ENCODE results near the gene LIN9. TPM values are rescaled to one million over a fixed set of nuclear protein-coding genes. Genes with fewer than 3 reads are reported as not detected.
A peak's percentile ranks its signal among the peaks of the same experiment; 100 is the strongest.

LIN9 gene
- total and polyA plus RNA-seq, 2 donors (not counting 3 experiments of a cell fraction or from before 2014, with no cell fraction given) = 2.5 to 7.6 TPM

DNA sequence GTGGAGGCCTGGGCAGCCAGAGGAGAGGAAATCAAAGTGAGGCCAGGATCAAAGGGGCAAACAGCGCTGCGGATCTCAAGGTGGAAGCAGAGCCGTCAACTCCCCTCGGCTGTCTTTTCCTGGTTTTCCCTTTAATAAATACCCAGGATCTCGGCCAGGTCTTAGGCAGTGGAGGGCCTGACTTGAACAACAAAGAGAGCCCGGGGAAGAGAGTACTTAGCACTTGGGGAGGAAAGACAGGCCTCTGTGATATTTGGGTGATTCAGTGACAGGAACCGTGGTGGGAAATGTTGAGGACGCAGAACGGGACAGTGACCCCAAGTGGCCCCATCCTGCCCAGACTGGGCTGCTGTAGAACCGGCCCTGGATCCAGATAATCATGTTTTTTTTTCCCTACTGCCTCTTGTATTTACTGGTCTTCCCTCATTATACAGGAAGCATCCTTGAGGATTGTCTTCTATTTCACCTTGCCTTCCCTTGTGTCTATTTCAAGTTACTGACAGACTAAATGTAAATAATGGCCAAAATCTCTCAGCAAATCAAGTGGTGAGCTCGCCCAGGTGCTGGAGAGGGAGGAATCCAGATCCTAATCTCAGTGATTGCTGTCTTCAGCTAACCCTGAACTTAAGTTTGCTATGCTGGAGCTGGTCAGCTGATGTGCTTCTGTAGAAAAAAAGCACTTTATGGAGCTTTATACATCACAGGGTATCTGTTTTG is 88.3 kb downstream of the LIN9 start:
- dilution Hi-C loops (cut with MboI; ENCODE audit: extremely low pct_ligation_motif_present, low sequenced_read_pairs) (no loop called here), intact Hi-C loops (cut with micrococcal nuclease) (no loop called here)
- no peaks in the 10 kb centered on the region for H3K36me3 ChIP-seq (ENCODE audit: control insufficient read depth in 2 of 2, extremely low read depth in 1 of 2, insufficient read depth in 2 of 2, low read length in 2 of 2)
- no peak overlapping the region for H3K4me3 ChIP-seq (replicated peaks in 1 of 3; ENCODE audit: insufficient read depth in 1 of 3, low read depth in 1 of 3, low read length in 3 of 3)
- peak overlapping the region; percentile 3 for H2AFZ ChIP-seq (ENCODE audit: low read depth, low read length)
- TF ChIP-seq JUN (IDR thresholded peaks at IDR 0.05; ENCODE audit: borderline replicate concordance, insufficient read depth, insufficient read length, low read depth) (no peak), POLR2A (IDR thresholded peaks at IDR 0.05; ENCODE audit: low read depth, low read length) (no peak), EZH2 (IDR thresholded peaks at IDR 0.05; ENCODE audit: borderline replicate concordance, low read depth, low read length, severe bottlenecking) (no peak), GATA2 (IDR thresholded peaks at IDR 0.05; ENCODE audit: insufficient read depth, insufficient read length, low read depth, low read length) (no peak), POLR2AphosphoS5 (IDR thresholded peaks at IDR 0.05; ENCODE audit: insufficient read depth, low read depth, low read length) (no peak), FOS (IDR thresholded peaks at IDR 0.05; ENCODE audit: borderline replicate concordance, insufficient read depth, low read length) (no peak), MYC (IDR thresholded peaks at IDR 0.05; ENCODE audit: low read depth, low read length) (no peak)
- TF ChIP-seq, protein P1, sequence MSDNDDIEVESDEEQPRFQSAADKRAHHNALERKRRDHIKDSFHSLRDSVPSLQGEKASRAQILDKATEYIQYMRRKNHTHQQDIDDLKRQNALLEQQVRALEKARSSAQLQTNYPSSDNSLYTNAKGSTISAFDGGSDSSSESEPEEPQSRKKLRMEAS (IDR thresholded peaks at IDR 0.05; ENCODE audit: insufficient read depth, insufficient read length) = no peak
- TF ChIP-seq, protein P2, sequence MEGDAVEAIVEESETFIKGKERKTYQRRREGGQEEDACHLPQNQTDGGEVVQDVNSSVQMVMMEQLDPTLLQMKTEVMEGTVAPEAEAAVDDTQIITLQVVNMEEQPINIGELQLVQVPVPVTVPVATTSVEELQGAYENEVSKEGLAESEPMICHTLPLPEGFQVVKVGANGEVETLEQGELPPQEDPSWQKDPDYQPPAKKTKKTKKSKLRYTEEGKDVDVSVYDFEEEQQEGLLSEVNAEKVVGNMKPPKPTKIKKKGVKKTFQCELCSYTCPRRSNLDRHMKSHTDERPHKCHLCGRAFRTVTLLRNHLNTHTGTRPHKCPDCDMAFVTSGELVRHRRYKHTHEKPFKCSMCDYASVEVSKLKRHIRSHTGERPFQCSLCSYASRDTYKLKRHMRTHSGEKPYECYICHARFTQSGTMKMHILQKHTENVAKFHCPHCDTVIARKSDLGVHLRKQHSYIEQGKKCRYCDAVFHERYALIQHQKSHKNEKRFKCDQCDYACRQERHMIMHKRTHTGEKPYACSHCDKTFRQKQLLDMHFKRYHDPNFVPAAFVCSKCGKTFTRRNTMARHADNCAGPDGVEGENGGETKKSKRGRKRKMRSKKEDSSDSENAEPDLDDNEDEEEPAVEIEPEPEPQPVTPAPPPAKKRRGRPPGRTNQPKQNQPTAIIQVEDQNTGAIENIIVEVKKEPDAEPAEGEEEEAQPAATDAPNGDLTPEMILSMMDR (IDR thresholded peaks at IDR 0.05; ENCODE audit: extremely low read depth in 1 of 2, insufficient read depth in 1 of 2, low read depth in 1 of 2, low read length in 2 of 2) = no peak
- H3K4me2 ChIP-seq (ENCODE audit: insufficient read depth, low read length) = no peak overlapping the region
- H3K79me2 ChIP-seq (ENCODE audit: control insufficient read depth, insufficient read depth, low read length) = no peaks in the 10 kb centered on the region
- no peak for DNase-seq (ENCODE audit: low read depth, low spot score)
- no peak for FAIRE-seq
- CTCF ChIA-PET = interaction anchor here (1.1 to 1.4 kb wide), 2 partner anchors 18 to 95 kb away, joined by 3 read pairs; no protein-coding TSS in a partner anchor
- no peaks in the 10 kb centered on the region for H4K20me1 ChIP-seq (replicated peaks; ENCODE audit: control insufficient read depth, extremely low read depth, insufficient read depth, low read length)
- no peaks in the 10 kb centered on the region for H3K9me3 ChIP-seq (replicated peaks; ENCODE audit: control insufficient read depth, insufficient read depth, low read length)
- no peaks in the 10 kb centered on the region for H3K9me1 ChIP-seq (replicated peaks; ENCODE audit: control insufficient read depth, extremely low read depth, insufficient read depth, low read length)
- no peak overlapping the region for H3K9ac ChIP-seq (replicated peaks; ENCODE audit: extremely low read depth, insufficient read depth, low read length)
- no peaks in the 10 kb centered on the region for H3K27me3 ChIP-seq (ENCODE audit: control insufficient read depth in 2 of 2, insufficient read depth in 2 of 2, low read length in 2 of 2)
- H3K4me1 ChIP-seq (ENCODE audit: control insufficient read depth, extremely low read depth, insufficient read depth, low read length) = peaks cover 3% of the 10 kb centered on the region
- H3K27ac ChIP-seq (ENCODE audit: insufficient read depth, low read depth, low read length) = no peak overlapping the region
- POLR2A ChIA-PET = no interaction called here
- no TSS peak for BruUV-seq (replicated peaks)

Data from endothelial cell of umbilical vein (primary cell).